Stimulated activated CD8-positive, alpha-beta memory T cell treated with anti-CD3 and anti-CD28 coated beads, Interleukin-12 subunit alpha, Interleukin-12 subunit beta, amount 100 ng/mL, for 4 hours (primary cell): ENCODE measurements around the gene SLC39A3.

Experiments
- DNase-seq: peaks from one replicate; pipeline ENCODE4 v3.0.0-alpha.2; 2020; ENCODE audit warnings: low read depth

The SLC39A3 gene

DNA sequence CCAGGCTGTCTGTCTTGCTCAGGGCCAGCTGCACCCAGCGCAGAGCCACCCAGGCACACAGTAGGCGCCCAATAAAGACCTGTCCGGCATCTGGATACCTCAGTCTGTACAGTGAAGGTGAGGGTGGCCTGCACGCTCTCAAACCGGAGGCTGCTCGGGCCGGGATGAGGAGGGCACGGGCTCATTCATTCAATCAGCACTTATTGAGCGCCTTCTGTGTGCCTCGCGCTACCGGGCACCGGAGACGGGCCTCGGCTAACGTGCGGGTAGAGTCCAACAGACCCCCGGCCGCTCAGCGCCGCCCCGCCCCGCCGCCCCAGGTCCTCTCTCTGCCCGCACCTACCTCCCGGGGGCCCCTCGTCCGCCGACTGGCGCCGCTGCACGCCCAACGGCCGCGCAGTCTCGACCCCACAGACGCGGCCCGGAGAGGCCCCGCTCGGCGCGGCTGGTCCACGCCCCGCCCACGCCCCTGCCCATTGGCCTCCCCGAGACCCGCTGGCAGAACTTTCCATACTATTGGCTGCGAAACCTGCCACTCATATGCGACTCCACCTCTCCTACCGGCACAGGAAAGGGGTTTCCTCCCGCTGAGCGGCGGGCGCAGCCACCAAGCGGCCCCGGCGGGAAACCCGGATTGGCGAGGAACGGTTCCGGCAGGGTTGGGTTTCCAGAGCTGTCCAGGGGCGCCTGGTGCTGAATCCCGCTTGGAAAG is at the start of gene SLC39A3:
TSS of gene SLC39A3 (minus strand) at position 416 of the 712 bp plus-strand sequence. CDS start 2,760 bp downstream, outside the sequence.
- DNase-seq, result peak; percentile 97

GRCh38 chr19:2788237-2788636 is 48.4 kb upstream of the SLC39A3 start:
- DNase-seq, result no peak

GRCh38 chr19:2787115-2787514 is 47.3 kb upstream of the SLC39A3 start:
- no peak for DNase-seq

DNA sequence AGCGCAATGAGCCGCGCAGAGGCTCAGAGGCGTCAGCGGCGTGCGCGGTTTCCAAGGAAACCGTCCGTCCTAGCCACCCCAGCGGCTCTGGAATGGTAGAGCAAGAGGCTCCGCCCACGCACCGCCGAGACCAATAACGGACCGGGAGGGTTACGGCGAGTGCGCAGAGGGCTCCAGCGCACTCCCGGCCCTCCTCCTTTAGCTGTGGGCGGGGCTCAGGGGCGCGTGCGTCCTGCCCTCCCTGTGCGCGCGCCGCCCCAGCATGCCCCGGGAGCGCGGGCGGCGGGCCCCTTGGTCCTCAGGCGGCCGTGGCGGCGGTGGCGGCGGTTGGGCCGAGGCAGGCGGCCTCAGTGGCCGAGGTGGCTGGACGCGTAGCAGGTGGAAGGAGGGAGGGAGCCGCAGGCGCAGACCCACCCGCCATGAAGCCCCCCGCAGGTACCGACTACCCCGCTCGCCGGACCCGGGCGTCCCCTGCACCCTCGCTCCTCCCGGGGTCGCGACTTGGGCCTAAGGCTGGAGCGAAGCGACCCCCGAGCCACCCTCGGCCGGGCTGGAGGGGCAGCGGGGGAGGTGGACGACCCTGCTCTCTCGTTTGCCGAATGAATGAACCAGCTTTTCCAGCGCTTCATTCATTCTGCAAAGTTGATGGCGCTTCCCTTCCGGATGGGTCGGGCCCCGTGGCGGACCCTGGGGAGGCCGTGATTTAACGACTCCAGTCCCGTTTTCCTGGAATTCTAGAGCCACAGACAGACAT is 45.6 kb upstream of the SLC39A3 start, which contains the start of gene THOP1:
TSS of gene THOP1 (plus strand) at position 260 of the 754 bp plus-strand sequence. CDS start at position 420, 160 bp downstream.
- peak; percentile 96 for DNase-seq

- DNase-seq, result no peak
These were observed 43.9 kb upstream of the SLC39A3 start for GRCh38 chr19:2783781-2784145.

- DNase-seq, result peak; percentile 95
These were observed 43.3 kb upstream of the SLC39A3 start, which contains the start of gene SGTA for GRCh38 chr19:2782936-2783780. Gene SGTA, minus strand, starts transcription at chr19:2783273. Its CDS starts 14,205 bp downstream, at chr19:2769068.

- no peak for DNase-seq
These were observed 42.6 kb upstream of the SLC39A3 start for GRCh38 chr19:2782329-2782935.

DNA sequence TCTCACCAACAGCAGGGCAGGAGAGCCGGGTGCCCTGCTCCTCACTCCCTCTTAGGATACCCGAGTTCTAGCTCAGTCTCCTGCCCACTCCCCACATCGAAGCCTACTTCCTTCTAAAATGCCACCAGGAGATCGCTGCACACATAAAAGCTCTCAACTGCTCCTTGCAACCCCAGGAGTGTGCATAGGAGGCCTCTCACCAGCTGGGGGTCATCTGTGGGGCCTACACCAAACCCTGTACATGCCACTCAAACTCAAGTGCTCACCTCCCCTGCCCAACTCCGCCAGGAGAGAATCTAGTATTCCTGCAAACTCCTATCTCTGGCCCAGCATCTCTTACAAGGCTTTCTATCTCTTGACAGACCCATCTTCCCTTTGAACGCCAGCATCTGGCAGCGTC is 40.5 kb upstream of the SLC39A3 start:
- no peak for DNase-seq

DNA sequence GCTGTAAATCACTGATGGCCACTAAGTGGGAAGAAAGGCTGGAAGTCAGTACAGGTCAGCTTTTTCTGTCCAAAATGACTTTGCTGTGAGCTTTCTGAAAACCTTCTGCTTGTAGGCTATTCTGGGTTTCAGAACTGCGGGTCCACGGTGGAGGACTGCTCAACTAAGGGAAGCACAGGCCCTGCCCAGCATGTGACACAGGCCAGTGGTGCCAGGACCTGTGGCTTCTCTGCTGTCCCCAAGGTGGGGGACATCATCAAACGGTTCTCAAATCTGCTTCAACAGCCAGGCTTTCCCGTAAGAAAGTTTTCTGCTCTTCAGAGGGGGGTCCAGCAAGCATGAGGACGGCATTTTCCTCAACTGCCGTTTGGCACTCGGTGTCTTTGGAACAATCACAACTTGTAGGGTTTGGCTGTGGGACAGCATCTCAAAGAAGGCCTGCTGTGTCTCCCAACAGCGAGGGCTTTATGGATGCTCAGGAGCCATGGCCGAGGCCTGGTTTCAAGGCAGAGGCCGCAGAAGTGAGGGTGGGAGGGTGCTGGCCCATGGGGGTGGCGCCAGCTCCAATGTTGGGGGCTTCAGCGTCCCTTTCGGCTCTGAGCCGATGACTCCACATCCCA is 39.4 kb upstream of the SLC39A3 start:
- no peak for DNase-seq

DNA sequence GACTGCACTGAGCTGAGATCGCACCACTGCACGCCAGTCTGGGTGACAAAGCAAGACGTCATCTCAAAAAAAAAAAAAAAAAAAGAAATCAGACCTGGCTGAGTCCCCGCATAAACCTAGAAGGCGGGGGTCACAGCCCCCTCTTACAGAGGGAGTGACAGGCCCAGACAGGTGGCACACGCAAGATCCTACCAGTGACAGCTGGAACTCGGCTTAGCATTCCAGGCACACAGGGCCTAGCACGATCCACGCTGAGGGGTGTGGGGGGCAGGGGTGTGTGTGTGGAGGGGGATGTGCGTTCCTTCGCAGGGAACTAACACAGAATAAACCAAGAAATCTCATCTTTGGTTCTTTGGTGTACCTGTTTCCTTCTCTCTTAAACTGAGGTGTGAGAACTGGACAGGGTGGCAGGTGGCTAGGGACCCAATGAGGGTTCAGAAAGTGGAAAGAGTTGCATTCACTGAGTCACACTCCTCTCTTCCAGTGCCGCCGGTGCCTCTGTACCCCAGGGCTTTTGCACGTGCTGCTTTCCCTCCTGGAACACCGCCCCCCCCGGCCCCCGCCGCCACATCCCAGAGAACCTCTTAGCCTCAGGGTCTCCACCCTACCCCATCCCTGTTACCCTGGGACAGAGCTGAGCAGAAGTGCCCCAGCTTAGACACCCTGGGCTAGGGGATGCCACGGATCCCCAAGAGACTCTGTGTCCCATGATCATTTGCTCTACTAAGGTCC is 38.3 kb upstream of the SLC39A3 start:
- no peak for DNase-seq

GRCh38 chr19:2775556-2776430 is 36.0 kb upstream of the SLC39A3 start:
- peak; percentile 57 for DNase-seq

- DNase-seq, result no peak
These were observed 35.2 kb upstream of the SLC39A3 start for GRCh38 chr19:2774953-2775555.

DNA sequence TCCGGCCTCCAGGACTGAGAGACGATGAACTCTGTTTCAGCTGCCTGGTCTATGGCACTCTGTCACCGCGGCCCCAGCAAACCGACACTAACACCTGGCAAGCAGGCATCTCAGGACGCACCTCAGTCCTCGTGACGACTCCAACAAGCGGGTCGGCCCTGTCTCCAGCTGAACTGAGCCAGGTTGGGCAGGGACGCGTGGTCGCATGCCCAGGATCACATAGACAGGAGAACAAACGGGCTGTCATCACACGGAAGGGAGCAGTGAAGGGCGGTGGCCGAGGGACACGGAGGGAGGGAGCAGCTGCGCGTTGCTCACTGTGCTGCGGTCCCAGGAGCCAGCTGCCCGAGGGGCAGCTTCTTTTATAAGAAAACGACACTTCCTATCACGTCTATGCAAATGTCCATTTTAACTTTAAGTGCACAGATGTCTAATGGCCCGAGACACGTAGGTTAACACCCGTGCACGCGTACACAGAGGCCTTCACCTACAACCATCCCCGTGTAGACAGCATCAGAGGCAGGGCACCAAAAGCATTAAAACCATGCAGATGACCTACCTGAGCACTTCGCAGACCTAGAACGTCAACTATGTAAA is 34.4 kb upstream of the SLC39A3 start:
- DNase-seq, result no peak

DNA sequence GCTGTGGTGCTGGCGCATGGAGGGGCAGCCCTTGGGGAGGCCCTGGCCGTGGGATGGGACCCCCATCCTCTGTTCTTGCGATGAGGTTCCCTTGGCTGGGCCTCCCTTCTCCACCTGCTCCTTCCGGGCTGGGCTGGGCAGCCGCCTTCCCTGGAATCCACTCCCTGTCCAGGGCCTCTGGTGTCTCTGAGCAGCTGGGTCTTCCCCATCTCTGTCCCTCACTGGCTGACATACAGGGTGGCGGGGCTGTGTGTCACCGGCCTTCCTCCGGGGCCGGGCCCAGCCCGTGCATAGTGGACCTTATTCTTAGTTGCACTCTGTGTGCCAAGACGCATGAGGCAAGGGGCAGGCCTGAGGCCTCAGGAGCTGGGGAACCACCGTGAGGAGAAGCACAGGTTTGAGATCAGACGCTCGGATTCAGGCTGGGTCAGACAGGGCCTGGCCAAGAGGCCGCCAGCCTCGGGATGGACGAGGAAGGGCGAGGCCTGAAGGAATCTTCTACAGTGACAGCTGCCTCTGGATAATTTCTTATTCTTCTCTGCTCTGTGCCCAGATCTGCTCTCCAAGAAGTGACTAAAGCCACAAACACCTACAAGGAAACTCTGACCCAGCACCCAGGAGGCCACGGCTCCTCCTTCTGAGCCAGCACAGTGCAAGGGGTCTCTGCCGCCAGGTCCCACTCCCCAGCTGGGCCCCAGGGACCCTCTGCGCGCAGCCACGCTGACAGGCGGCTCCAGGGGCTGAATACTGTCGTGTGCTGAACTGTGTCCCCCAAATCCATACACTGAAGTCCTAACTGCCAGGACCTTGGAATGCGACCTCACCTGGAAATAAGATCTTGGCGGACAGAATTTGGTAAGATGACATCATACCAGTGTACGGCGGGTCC is 32.2 kb upstream of the SLC39A3 start:
- DNase-seq, result no peak

GRCh38 chr19:2770055-2771013 is 30.5 kb upstream of the SLC39A3 start:
- no peak for DNase-seq

DNA sequence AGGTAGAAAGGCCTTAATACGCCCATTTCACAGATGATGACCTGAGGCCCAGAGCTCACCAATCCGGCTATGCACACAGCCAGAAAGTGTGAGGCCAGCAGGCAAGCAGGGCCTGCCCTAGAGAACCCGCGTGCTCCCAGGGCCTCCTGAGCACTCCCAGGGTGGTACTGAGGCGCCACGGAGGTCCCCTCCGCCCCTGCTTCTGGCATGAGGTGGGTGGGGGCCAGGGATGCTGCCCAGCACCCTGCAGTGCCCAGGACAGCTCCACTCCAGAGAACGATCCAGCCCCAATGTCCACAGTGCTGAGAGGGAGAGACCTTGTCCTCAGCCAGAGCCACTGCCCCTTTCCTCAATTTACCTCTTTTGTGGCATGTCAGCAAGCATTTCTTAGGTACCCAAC is 29.4 kb upstream of the SLC39A3 start:
- no peak for DNase-seq
